ENCODE results near the gene FXYD6. TPM values are rescaled to one million over a fixed set of nuclear protein-coding genes. Genes with fewer than 3 reads are reported as not detected.
A peak's percentile ranks its signal among the peaks of the same experiment; 100 is the strongest.

FXYD6 gene
- total RNA-seq, 1 experiment from 2014 or later, result 1.0 TPM

- ChIA-PET CTCF (interaction anchor here (1.1 to 7.8 kb wide), 4 partner anchors 8 to 105 kb away, joined by 4 to 165 read pairs (median 6); no protein-coding TSS in a partner anchor), POLR2A (interaction anchor here (0.6 kb wide), 1 partner anchor 779 kb away, joined by 3 read pairs; no protein-coding TSS in a partner anchor)
- intact Hi-C loops (cut with micrococcal nuclease; ENCODE audit: unreplicated experiment), result no loop called here
- peak in 1 of 2 experiments; percentile 28 for DNase-seq
- TF ChIP-seq CTCF (IDR thresholded peaks at IDR 0.05; ENCODE audit: insufficient read depth in 1 of 2, low read depth in 1 of 2, low read length in 1 of 2, severe bottlenecking in 1 of 2, unreplicated experiment in 1 of 2), result no peak
- peaks cover 10% of the 10 kb centered on the region for H3K4me1 Mint-ChIP-seq (ENCODE audit: low read depth, unreplicated experiment)
- H3K36me3 Mint-ChIP-seq (ENCODE audit: insufficient read depth, unreplicated experiment), result no peaks in the 10 kb centered on the region
- Histone ChIP-seq H3K9me3 (no peaks in the 10 kb centered on the region), H3K4me1 (no peaks in the 10 kb centered on the region), H3K36me3 (ENCODE audit: control insufficient read depth, insufficient read depth, low read length) (no peaks in the 10 kb centered on the region), H3K4me3 (ENCODE audit: low read depth, low read length) (no peak overlapping the region), H3K27me3 (replicated peaks; ENCODE audit: control insufficient read depth, insufficient read depth, low read length) (no peaks in the 10 kb centered on the region)
- H3K27me3 Mint-ChIP-seq (ENCODE audit: insufficient read depth, unreplicated experiment), result peaks cover 2% of the 10 kb centered on the region
- H3K27ac Mint-ChIP-seq (ENCODE audit: unreplicated experiment), result no peak overlapping the region
- H3K9me3 Mint-ChIP-seq (ENCODE audit: unreplicated experiment), result no peaks in the 10 kb centered on the region
- H3K4me3 Mint-ChIP-seq (ENCODE audit: unreplicated experiment), result no peak overlapping the region
- BruUV-seq (replicated peaks), result no TSS peak
Observed at GRCh38 chr11:117841551-117842031, 34.9 kb downstream of the FXYD6 start.

GRCh38 chr11:117840881-117841550 lies 35.4 kb downstream of the FXYD6 start:
- DNase-seq, result peak in 1 of 2 experiments; percentile 23
- intact Hi-C loops (cut with micrococcal nuclease; ENCODE audit: unreplicated experiment), result no loop called here
- no peak for TF ChIP-seq CTCF (IDR thresholded peaks at IDR 0.05; ENCODE audit: insufficient read depth in 1 of 2, low read depth in 1 of 2, low read length in 1 of 2, severe bottlenecking in 1 of 2, unreplicated experiment in 1 of 2)
- no peak overlapping the region for H3K4me3 Mint-ChIP-seq (ENCODE audit: unreplicated experiment)
- Histone ChIP-seq H3K27me3 (replicated peaks; ENCODE audit: control insufficient read depth, insufficient read depth, low read length) (no peaks in the 10 kb centered on the region), H3K4me1 (no peaks in the 10 kb centered on the region), H3K9me3 (no peaks in the 10 kb centered on the region), H3K4me3 (ENCODE audit: low read depth, low read length) (no peak overlapping the region), H3K36me3 (ENCODE audit: control insufficient read depth, insufficient read depth, low read length) (no peaks in the 10 kb centered on the region)
- H3K27me3 Mint-ChIP-seq (ENCODE audit: insufficient read depth, unreplicated experiment), result peaks cover 4% of the 10 kb centered on the region
- no peaks in the 10 kb centered on the region for H3K9me3 Mint-ChIP-seq (ENCODE audit: unreplicated experiment)
- no TSS peak for BruUV-seq (replicated peaks)
- CTCF ChIA-PET, result interaction anchor here (7.8 kb wide), 1 partner anchor 105 kb away, joined by 165 read pairs; no protein-coding TSS in a partner anchor
- no peak overlapping the region for H3K27ac Mint-ChIP-seq (ENCODE audit: unreplicated experiment)
- H3K36me3 Mint-ChIP-seq (ENCODE audit: insufficient read depth, unreplicated experiment), result no peaks in the 10 kb centered on the region
- POLR2A ChIA-PET, result interaction anchor here (0.6 kb wide), 1 partner anchor 780 kb away, joined by 3 read pairs; no protein-coding TSS in a partner anchor
- peaks cover 10% of the 10 kb centered on the region for H3K4me1 Mint-ChIP-seq (ENCODE audit: low read depth, unreplicated experiment)

GRCh38 chr11:117839936-117840813 lies 36.3 kb downstream of the FXYD6 start:
- no peaks in the 10 kb centered on the region for H3K9me3 ChIP-seq
- CTCF ChIA-PET, result interaction anchor here (7.8 kb wide), 1 partner anchor 106 kb away, joined by 165 read pairs; no protein-coding TSS in a partner anchor
- H3K4me1 ChIP-seq, result no peaks in the 10 kb centered on the region
- no peaks in the 10 kb centered on the region for H3K27me3 ChIP-seq (replicated peaks; ENCODE audit: control insufficient read depth, insufficient read depth, low read length)
- no TSS peak for BruUV-seq (replicated peaks)
- TF ChIP-seq CTCF (IDR thresholded peaks at IDR 0.05; ENCODE audit: insufficient read depth in 1 of 2, low read depth in 1 of 2, low read length in 1 of 2, severe bottlenecking in 1 of 2, unreplicated experiment in 1 of 2), result no peak
- H3K36me3 ChIP-seq (ENCODE audit: control insufficient read depth, insufficient read depth, low read length), result no peaks in the 10 kb centered on the region
- peak in 1 of 2 experiments; percentile 41 for DNase-seq
- peaks cover 4% of the 10 kb centered on the region for H3K27me3 Mint-ChIP-seq (ENCODE audit: insufficient read depth, unreplicated experiment)
- POLR2A ChIA-PET, result no interaction called here
- H3K36me3 Mint-ChIP-seq (ENCODE audit: insufficient read depth, unreplicated experiment), result no peaks in the 10 kb centered on the region
- no peak overlapping the region for H3K27ac Mint-ChIP-seq (ENCODE audit: unreplicated experiment)
- no peaks in the 10 kb centered on the region for H3K9me3 Mint-ChIP-seq (ENCODE audit: unreplicated experiment)
- intact Hi-C loops (cut with micrococcal nuclease; ENCODE audit: unreplicated experiment), result no loop called here
- H3K4me3 ChIP-seq (ENCODE audit: low read depth, low read length), result no peak overlapping the region
- H3K4me3 Mint-ChIP-seq (ENCODE audit: unreplicated experiment), result no peak overlapping the region
- H3K4me1 Mint-ChIP-seq (ENCODE audit: low read depth, unreplicated experiment), result peaks cover 10% of the 10 kb centered on the region

All from Caco-2 (cell line).